Stimulated activated CD4-positive, alpha-beta T cell treated with anti-CD3 and anti-CD28 coated beads, TNF-alpha, amount 100 ng/mL, for 1 hour (primary cell): ENCODE data around the gene UMODL1.
A peak's percentile ranks its signal among the peaks of the same experiment; 100 is the strongest.
"Not testable (repeated sequence)": the region's sequence is repeated elsewhere in the genome, so short reads cannot be mapped to it uniquely, and the experiment has no call there.

Experiments used
- DNase-seq, 3 donors: peaks; one replicate each; pipeline ENCODE4 v3.0.0-alpha.2; 2020; ENCODE audit warnings: low read depth in 3 of 3, low spot score in 1 of 3

Gene UMODL1

GRCh38 chr21:42060166-42060565, 11.0 kb upstream of the UMODL1 start:
- DNase-seq: no peak

- DNase-seq: no peak
Measured at GRCh38 chr21:42061195-42061985, 9.7 kb upstream of the UMODL1 start.

GRCh38 chr21:42061986-42062235, 9.2 kb upstream of the UMODL1 start:
- no peak for DNase-seq

- DNase-seq: peak; percentile 42 to 80 (median 77)
Measured at GRCh38 chr21:42062236-42063022, 8.7 kb upstream of the UMODL1 start.

GRCh38 chr21:42063191-42063570, 7.9 kb upstream of the UMODL1 start:
- DNase-seq: no peak

- DNase-seq: peak in 1 of 3 donors; percentile 8
Measured at GRCh38 chr21:42063571-42064521, 7.3 kb upstream of the UMODL1 start.

- no peak for DNase-seq
Measured at GRCh38 chr21:42066521-42066920, 4.6 kb upstream of the UMODL1 start.

GRCh38 chr21:42067531-42068255, 3.4 kb upstream of the UMODL1 start:
- no peak for DNase-seq

GRCh38 chr21:42068256-42068545, 2.9 kb upstream of the UMODL1 start:
- no peak for DNase-seq

- DNase-seq: no peak
Measured at GRCh38 chr21:42068592-42068991, 2.5 kb upstream of the UMODL1 start.

- no peak for DNase-seq
Measured at GRCh38 chr21:42069327-42069726, 1.8 kb upstream of the UMODL1 start.

GRCh38 chr21:42069843-42070242, 1.3 kb upstream of the UMODL1 start:
- no peak for DNase-seq

GRCh38 chr21:42073145-42074099, 2.3 kb downstream of the UMODL1 start:
- no peak for DNase-seq

GRCh38 chr21:42075686-42076471, 4.8 kb downstream of the UMODL1 start:
- no peak for DNase-seq

- DNase-seq: not testable (repeated sequence)
Measured at GRCh38 chr21:42077685-42078238, 6.6 kb downstream of the UMODL1 start.

- not testable (repeated sequence) for DNase-seq
Measured at GRCh38 chr21:42078247-42079007, 7.3 kb downstream of the UMODL1 start.

- DNase-seq: no peak
Measured at GRCh38 chr21:42079008-42079938, 8.2 kb downstream of the UMODL1 start.
